ENCODE results near the gene TBC1D22A. TPM values are rescaled to one million over a fixed set of nuclear protein-coding genes. Genes with fewer than 3 reads are reported as not detected.

TBC1D22A gene
- total RNA-seq, 1 experiment from 2014 or later = 20.9 TPM

- no peak for DNase-seq (ENCODE audit: low read depth, low spot score)
- ATAC-seq = no peak
Observed at GRCh38 chr22:46749682-46750529, 12.5 kb upstream of the TBC1D22A start.

GRCh38 chr22:46750530-46750800 lies 12.0 kb upstream of the TBC1D22A start:
- H3K4me1 ChIP-seq (ENCODE audit: control insufficient read depth in 1 of 2, insufficient read depth in 2 of 2, low read length in 2 of 2) = peaks cover 16 to 41% of the 10 kb centered on the region in 2 experiments
- CTCF ChIA-PET = interaction anchor here (1.6 kb wide), 1 partner anchor 12 kb away, joined by 4 read pairs; no protein-coding TSS in a partner anchor
- RAD21 ChIA-PET (ENCODE audit: low non-redundant PET in 1 of 2, low total read pairs in 2 of 2, uncharacterized antibody in 2 of 2, unreplicated experiment in 2 of 2) = no interaction called here
- peaks cover 0 to under 1% of the 10 kb centered on the region in 2 experiments; a peak in 1 of 4 replicates for H3K9me3 ChIP-seq (ENCODE audit: control insufficient read depth in 1 of 2, insufficient read depth in 1 of 2, low read depth in 1 of 2, low read length in 2 of 2)
- H3K4me2 ChIP-seq (ENCODE audit: low read length) = no peak overlapping the region
- H3K27me3 ChIP-seq (ENCODE audit: insufficient read depth, low read length) = no peaks in the 10 kb centered on the region
- BruUV-seq (replicated peaks) = no TSS peak
- H3K27ac ChIP-seq (ENCODE audit: low read depth, low read length) = no peak overlapping the region
- no peak overlapping the region for H2AFZ ChIP-seq (ENCODE audit: low read depth, low read length, poor library complexity, severe bottlenecking)
- no peak overlapping the region for H3K4me3 ChIP-seq (replicated peaks in 1 of 2; ENCODE audit: low read depth in 1 of 2, low read length in 2 of 2)
- no peaks in the 10 kb centered on the region for H3K9me2 ChIP-seq (ENCODE audit: insufficient read depth)
- POLR2A ChIA-PET = interaction anchor here (2.1 kb wide), 1 partner anchor 12 kb away, joined by 8 read pairs; the partner anchor contains the start of gene TBC1D22A
- DNase-seq (ENCODE audit: low read depth, low spot score) (no peak), ATAC-seq (no peak)
- H3K36me3 ChIP-seq (ENCODE audit: control insufficient read depth in 1 of 2, insufficient read depth in 2 of 2, low read length in 2 of 2) = no peaks in the 10 kb centered on the region
- H4K20me1 ChIP-seq (ENCODE audit: insufficient read depth) = no peaks in the 10 kb centered on the region
- H3K9ac ChIP-seq (ENCODE audit: low read length) = no peak overlapping the region
- no peaks in the 10 kb centered on the region for H3K79me2 ChIP-seq (ENCODE audit: insufficient read depth, low read length)
- intact Hi-C loops (cut with micrococcal nuclease) = no loop called here
- no peak for TF ChIP-seq ZFX (IDR thresholded peaks at IDR 0.05)
- TF ChIP-seq ELF1 (IDR thresholded peaks at IDR 0.05; ENCODE audit: borderline replicate concordance, low read depth) = no peak
- no peak for TF ChIP-seq SP1 (IDR thresholded peaks at IDR 0.05; ENCODE audit: low read depth)
- no peak for TF ChIP-seq EZH2 (IDR thresholded peaks at IDR 0.05)
- TF ChIP-seq CBX3 (IDR thresholded peaks at IDR 0.05; ENCODE audit: low read depth) = no peak
- TF ChIP-seq POLR2AphosphoS5 (IDR thresholded peaks at IDR 0.05; ENCODE audit: low read depth, low read length) = no peak
- TF ChIP-seq JUND (IDR thresholded peaks at IDR 0.05) = no peak
- TF ChIP-seq, protein P1, sequence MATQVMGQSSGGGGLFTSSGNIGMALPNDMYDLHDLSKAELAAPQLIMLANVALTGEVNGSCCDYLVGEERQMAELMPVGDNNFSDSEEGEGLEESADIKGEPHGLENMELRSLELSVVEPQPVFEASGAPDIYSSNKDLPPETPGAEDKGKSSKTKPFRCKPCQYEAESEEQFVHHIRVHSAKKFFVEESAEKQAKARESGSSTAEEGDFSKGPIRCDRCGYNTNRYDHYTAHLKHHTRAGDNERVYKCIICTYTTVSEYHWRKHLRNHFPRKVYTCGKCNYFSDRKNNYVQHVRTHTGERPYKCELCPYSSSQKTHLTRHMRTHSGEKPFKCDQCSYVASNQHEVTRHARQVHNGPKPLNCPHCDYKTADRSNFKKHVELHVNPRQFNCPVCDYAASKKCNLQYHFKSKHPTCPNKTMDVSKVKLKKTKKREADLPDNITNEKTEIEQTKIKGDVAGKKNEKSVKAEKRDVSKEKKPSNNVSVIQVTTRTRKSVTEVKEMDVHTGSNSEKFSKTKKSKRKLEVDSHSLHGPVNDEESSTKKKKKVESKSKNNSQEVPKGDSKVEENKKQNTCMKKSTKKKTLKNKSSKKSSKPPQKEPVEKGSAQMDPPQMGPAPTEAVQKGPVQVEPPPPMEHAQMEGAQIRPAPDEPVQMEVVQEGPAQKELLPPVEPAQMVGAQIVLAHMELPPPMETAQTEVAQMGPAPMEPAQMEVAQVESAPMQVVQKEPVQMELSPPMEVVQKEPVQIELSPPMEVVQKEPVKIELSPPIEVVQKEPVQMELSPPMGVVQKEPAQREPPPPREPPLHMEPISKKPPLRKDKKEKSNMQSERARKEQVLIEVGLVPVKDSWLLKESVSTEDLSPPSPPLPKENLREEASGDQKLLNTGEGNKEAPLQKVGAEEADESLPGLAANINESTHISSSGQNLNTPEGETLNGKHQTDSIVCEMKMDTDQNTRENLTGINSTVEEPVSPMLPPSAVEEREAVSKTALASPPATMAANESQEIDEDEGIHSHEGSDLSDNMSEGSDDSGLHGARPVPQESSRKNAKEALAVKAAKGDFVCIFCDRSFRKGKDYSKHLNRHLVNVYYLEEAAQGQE (IDR thresholded peaks at IDR 0.05; ENCODE audit: low read depth) = no peak
- TF ChIP-seq ZNF274 (IDR thresholded peaks at IDR 0.05; ENCODE audit: low read depth, low read length) = no peak
- TF ChIP-seq FOSL1 (IDR thresholded peaks at IDR 0.05; ENCODE audit: low read depth) = no peak

More at GRCh38 chr22:46749682-46750529, 12.5 kb upstream of the TBC1D22A start:
- ChIA-PET RAD21 (ENCODE audit: low non-redundant PET in 1 of 2, low total read pairs in 2 of 2, uncharacterized antibody in 2 of 2, unreplicated experiment in 2 of 2) (no interaction called here), POLR2A (interaction anchor here (2.1 kb wide), 1 partner anchor 13 kb away, joined by 8 read pairs; the partner anchor contains the start of gene TBC1D22A), CTCF (interaction anchor here (1.6 kb wide), 1 partner anchor 11 kb away, joined by 4 read pairs; no protein-coding TSS in a partner anchor)
- Histone ChIP-seq H3K36me3 (ENCODE audit: control insufficient read depth in 1 of 2, insufficient read depth in 2 of 2, low read length in 2 of 2) (no peaks in the 10 kb centered on the region), H3K4me1 (ENCODE audit: control insufficient read depth in 1 of 2, insufficient read depth in 2 of 2, low read length in 2 of 2) (peaks cover 13 to 38% of the 10 kb centered on the region in 2 experiments), H3K4me3 (replicated peaks in 1 of 2; ENCODE audit: low read depth in 1 of 2, low read length in 2 of 2) (no peak overlapping the region), H3K9me3 (ENCODE audit: control insufficient read depth in 1 of 2, insufficient read depth in 1 of 2, low read depth in 1 of 2, low read length in 2 of 2) (no peaks in the 10 kb centered on the region), H3K27ac (ENCODE audit: low read depth, low read length) (no peak overlapping the region), H3K27me3 (ENCODE audit: insufficient read depth, low read length) (no peaks in the 10 kb centered on the region), H3K9me2 (ENCODE audit: insufficient read depth) (no peaks in the 10 kb centered on the region), H3K79me2 (ENCODE audit: insufficient read depth, low read length) (no peaks in the 10 kb centered on the region), H2AFZ (ENCODE audit: low read depth, low read length, poor library complexity, severe bottlenecking) (no peak overlapping the region), H3K4me2 (ENCODE audit: low read length) (no peak overlapping the region), H3K9ac (ENCODE audit: low read length) (no peak overlapping the region), H4K20me1 (ENCODE audit: insufficient read depth) (no peaks in the 10 kb centered on the region)
- TF ChIP-seq ATF3 (IDR thresholded peaks at IDR 0.05) (no peak), CEBPB (IDR thresholded peaks at IDR 0.05; ENCODE audit: low read depth) (no peak), POLR2AphosphoS5 (IDR thresholded peaks at IDR 0.05; ENCODE audit: low read depth, low read length) (no peak), SP1 (IDR thresholded peaks at IDR 0.05; ENCODE audit: low read depth) (no peak), EGR1 (IDR thresholded peaks at IDR 0.05; ENCODE audit: low read depth) (no peak), SRF (IDR thresholded peaks at IDR 0.05; ENCODE audit: low read depth) (no peak), TCF7L2 (IDR thresholded peaks at IDR 0.05; ENCODE audit: borderline replicate concordance, extremely low read depth, insufficient read depth, insufficient read length) (no peak), FOSL1 (IDR thresholded peaks at IDR 0.05; ENCODE audit: low read depth) (no peak), ZFX (IDR thresholded peaks at IDR 0.05) (no peak)
- intact Hi-C loops (cut with micrococcal nuclease) = no loop called here
- BruUV-seq (replicated peaks) = no TSS peak
